Aorta (tissue), 5 donors: ENCODE data around the gene EDNRB. TPM values are rescaled to one million over a fixed set of nuclear protein-coding genes. Genes with fewer than 3 reads are reported as not detected.
"Not testable (repeated sequence)": the region's sequence is repeated elsewhere in the genome, so short reads cannot be mapped to it uniquely, and the experiment has no call there.

Source experiments
- ATAC-seq: fragments of 200-7000 bp; cut with Tn5 transposase; one replicate; pipeline ENCODE4 v1.9.1; 2022; ENCODE audit warnings: moderate library complexity; ENCODE audit not compliant: low FRiP score
- DNase-seq, 2 donors: peaks; one replicate each; pipeline ENCODE4 v3.0.0-alpha.2; 2020
- H3K27ac ChIP-seq, 2 donors: one replicate each; pipeline ENCODE4 v1.5.1; 2013; ENCODE audit warnings: low read length in 2 of 2, mild to moderate bottlenecking in 2 of 2, moderate library complexity in 2 of 2, control low read depth in 1 of 2, inconsistent platforms in 1 of 2, low read depth in 1 of 2
- H3K27me3 ChIP-seq, 2 donors: one replicate each; pipeline ENCODE4 v1.6.1; 2013; ENCODE audit warnings: control low read depth in 1 of 2, low read length in 1 of 2, mild to moderate bottlenecking in 1 of 2, moderate library complexity in 1 of 2; ENCODE audit not compliant: insufficient read depth in 2 of 2, control insufficient read depth in 1 of 2
- H3K36me3 ChIP-seq, 2 donors: one replicate each; pipeline ENCODE4 v1.6.1; 2013; ENCODE audit warnings: control low read depth in 1 of 2, low read length in 1 of 2, mild to moderate bottlenecking in 1 of 2; ENCODE audit not compliant: insufficient read depth in 2 of 2, control insufficient read depth in 1 of 2
- H3K4me1 ChIP-seq, 2 donors: one replicate each; pipeline ENCODE4 v1.6.1; 2013; ENCODE audit warnings: low read length in 2 of 2, control low read depth in 1 of 2, mild to moderate bottlenecking in 1 of 2, moderate library complexity in 1 of 2; ENCODE audit not compliant: insufficient read depth in 2 of 2, control insufficient read depth in 1 of 2
- H3K4me3 ChIP-seq, 2 donors: one replicate each; pipeline ENCODE4 v1.5.1; 2013; ENCODE audit warnings: low read length in 2 of 2, control low read depth in 1 of 2, mild to moderate bottlenecking in 1 of 2
- H3K9me3 ChIP-seq: one replicate; pipeline ENCODE4 v1.6.1; 2013; ENCODE audit warnings: mild to moderate bottlenecking, low read length; ENCODE audit not compliant: control insufficient read depth
- WGBS, 2 donors: extraction: QIAGEN DNeasy Blood & Tissue Kit; methylation state at CpG; one replicate each; pipeline ENCODE4 v1.1.7; 2013; 5-methylcytosine and 5-hydroxymethylcytosine counted together
- intact Hi-C, 2 donors: fragments of 100-400 bp; cut with DNase I; formaldehyde crosslinking; loops; one replicate each; pipeline versions ENCODE4 v1.14.2 to v1.15.0; 2022
- polyA plus RNA-seq, 2 donors: library from polyadenylated mRNA; stranded (reverse); fragments of 200-250 nt; gene quantifications; one replicate each; pipeline ENCODE4 v1.2.3, GENCODE V29; 2013
- total RNA-seq, 2 donors: library from RNA; stranded (reverse); fragmentation: NEBNext Ultra II Directional; extraction: Animal tissue kit (Norgen Biotek cat#: 25700); gene quantifications; one replicate each; pipeline ENCODE4 v1.2.1, GENCODE V29; 2021
- donor health status: healthy with polysubstance abuse.
- donor health status: Bipolar disorder and iron deficiency.
- donor health status: DM: no; HTN: no; CAD: no.
- donor health status: DM: no; HTN: no; CAD: no.
- donor health status: DM: yes; HTN: yes; CAD: no.

Gene EDNRB
- total and polyA plus RNA-seq, 4 donors = 0.50 to 39.9 (median 9.9) TPM

DNA sequence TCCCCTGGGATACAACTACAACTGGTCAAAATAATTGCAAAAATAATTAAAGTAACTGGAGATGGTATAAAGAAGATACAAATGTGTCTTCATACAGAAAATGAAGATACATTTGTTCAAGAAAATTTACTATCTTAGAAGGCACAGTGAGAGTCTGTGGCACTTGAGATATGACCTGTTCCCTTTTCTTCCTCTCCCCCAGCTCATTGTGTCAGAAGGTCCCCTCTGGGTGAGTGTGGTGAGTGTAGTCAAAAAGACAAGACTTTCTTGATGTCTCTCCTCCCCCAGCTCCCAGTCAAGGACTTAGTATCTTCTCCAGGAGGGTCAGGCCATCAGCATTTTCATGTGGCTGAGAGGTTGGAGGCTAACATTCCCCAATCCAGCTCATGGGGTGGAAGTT, 51.7 kb downstream of the EDNRB start:
- H3K4me3 ChIP-seq = no peak overlapping the region
- H3K9me3 ChIP-seq = no peaks in the 10 kb centered on the region
- intact Hi-C loops = no loop called here
- no peak for DNase-seq
- no peak overlapping the region for H3K27ac ChIP-seq
- no peak for ATAC-seq
- H3K36me3 ChIP-seq = no peaks in the 10 kb centered on the region
- H3K27me3 ChIP-seq = no peaks in the 10 kb centered on the region
- no peaks in the 10 kb centered on the region for H3K4me1 ChIP-seq

DNA sequence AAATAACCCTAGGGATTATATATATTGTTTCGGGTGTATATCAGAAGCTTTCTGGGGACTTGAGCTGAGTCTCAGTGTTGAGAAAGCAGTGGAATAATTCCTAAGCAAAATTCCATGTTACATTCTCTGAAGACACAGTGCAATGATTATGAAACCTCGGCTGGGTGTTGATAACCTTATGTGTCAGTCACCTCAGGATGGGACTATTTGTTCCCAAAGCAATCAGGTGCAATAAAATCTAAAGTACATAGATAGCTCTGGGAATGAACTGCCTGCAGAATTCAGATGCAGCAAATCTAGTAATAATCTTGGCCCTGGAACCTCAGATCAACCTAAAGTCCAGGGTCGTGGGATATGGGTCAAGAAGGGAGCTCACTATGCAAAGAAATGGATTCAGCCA, 53.0 kb downstream of the EDNRB start:
- no peak for ATAC-seq
- WGBS, 2 donors = 63 to 69% methylated on average over 3 of the region's 3 CpGs
- intact Hi-C loops = no loop called here

DNA sequence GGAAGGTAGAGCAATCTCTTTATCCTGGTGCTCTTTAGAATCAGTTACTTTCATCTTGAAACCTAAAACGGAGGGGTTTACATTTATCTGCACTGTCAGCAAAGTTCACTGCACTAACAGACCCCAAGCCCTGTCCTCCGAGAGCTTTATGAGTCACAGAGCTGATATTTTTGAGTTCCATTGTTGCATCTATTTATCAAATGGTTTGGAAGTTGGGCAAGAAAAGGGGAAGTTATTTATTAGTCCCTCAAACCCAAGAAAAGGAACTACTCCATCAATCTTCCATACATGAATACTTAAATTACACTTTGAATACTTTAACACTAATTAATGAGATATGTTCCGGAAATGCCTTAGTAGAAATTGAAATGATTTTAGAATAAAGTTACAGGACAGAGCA, 55.5 kb downstream of the EDNRB start:
- DNase-seq (no peak), ATAC-seq (no peak)
- H3K4me3 ChIP-seq = no peak overlapping the region
- H3K36me3 ChIP-seq = no peaks in the 10 kb centered on the region
- H3K4me1 ChIP-seq = no peaks in the 10 kb centered on the region
- H3K27me3 ChIP-seq = no peaks in the 10 kb centered on the region
- no peaks in the 10 kb centered on the region for H3K9me3 ChIP-seq
- H3K27ac ChIP-seq = no peak overlapping the region
- 28 to 41% methylated on average over 3 of the region's 3 CpGs for whole genome bisulfite sequencing, 2 donors
- intact Hi-C loops = no loop called here

More for the DNA sequence above, 53.0 kb downstream of the EDNRB start:
- no peak for DNase-seq
- Histone ChIP-seq H3K27ac (no peak overlapping the region), H3K27me3 (no peaks in the 10 kb centered on the region), H3K9me3 (no peaks in the 10 kb centered on the region), H3K36me3 (no peaks in the 10 kb centered on the region), H3K4me1 (no peaks in the 10 kb centered on the region), H3K4me3 (no peak overlapping the region)

DNA sequence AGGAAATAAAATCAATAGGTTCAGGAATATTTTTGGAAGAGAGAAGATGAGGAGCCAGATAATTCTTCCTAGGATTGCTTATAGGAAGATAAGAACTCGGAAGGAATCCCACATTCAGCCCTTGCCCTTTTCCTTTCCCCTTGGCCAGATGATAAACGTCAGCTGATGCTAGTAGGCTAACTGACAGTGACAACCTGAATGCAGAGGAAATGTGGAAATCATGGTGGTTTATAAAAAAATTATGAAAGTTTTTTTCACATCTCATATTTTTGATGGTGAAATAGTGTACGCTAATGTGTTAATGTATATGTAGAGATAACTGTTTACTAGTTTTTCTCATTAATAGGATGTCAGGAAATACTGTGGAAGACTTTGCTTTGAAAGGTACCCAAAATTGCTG, 56.9 kb downstream of the EDNRB start:
- no peak overlapping the region for H3K4me3 ChIP-seq
- no peaks in the 10 kb centered on the region for H3K4me1 ChIP-seq
- H3K27me3 ChIP-seq = no peaks in the 10 kb centered on the region
- no peaks in the 10 kb centered on the region for H3K36me3 ChIP-seq
- 52% methylated on average over 3 of the region's 3 CpGs for WGBS, 2 donors
- no peak for DNase-seq
- no peak overlapping the region for H3K27ac ChIP-seq
- H3K9me3 ChIP-seq = no peaks in the 10 kb centered on the region
- intact Hi-C loops = no loop called here
- ATAC-seq = no peak

DNA sequence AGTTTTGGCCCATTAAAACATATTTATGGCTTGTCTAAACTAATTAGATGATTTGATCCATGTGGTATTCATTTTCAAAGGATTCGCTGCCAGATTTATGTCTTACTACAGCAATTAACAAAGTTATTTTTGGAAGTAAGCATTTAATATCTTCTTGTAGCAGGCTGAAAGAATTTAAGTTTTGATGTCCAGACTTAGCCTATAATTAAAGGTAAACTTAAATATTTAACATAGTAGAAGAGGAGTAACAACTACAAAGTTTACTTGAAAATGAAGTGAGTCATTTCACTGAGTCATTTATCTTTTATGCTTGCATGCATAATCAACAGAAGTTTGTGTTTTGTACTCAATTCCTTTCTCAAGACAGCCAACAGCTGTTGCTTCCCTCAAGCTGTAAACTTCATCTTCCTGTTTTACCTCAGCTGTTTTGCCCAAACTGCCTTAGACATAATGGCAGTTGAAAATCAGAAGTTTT, 58.1 kb downstream of the EDNRB start:
- Histone ChIP-seq H3K36me3 (no peaks in the 10 kb centered on the region), H3K4me3 (no peak overlapping the region), H3K9me3 (no peaks in the 10 kb centered on the region), H3K27ac (no peak overlapping the region), H3K4me1 (no peaks in the 10 kb centered on the region), H3K27me3 (no peaks in the 10 kb centered on the region)
- intact Hi-C loops = no loop called here
- no peak for ATAC-seq
- DNase-seq = no peak
- 56 to 71% methylated on average over 1 of the region's 1 CpG for WGBS, 2 donors

DNA sequence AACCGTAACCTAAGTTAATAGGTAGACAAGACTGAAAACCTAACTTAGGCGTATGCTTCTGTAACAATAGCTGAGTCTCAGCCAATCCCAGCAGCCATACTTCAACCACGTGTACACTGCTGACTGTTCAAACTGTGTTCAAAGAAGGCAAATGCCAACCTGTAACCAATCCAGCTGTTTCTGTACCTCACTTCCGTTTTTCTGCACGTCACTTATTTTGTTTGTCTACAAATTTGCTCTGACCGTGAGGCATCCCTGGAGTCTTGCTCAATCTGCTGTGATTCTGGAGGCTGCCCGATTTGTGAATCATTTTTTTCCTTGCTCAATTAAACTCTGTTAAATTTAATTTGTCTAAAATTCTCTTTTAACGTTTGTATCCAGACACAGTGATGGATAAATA, 59.2 kb downstream of the EDNRB start:
- no peak overlapping the region for H3K27ac ChIP-seq
- 72 to 73% methylated on average over 8 of the region's 8 CpGs for WGBS, 2 donors
- no peak overlapping the region for H3K4me3 ChIP-seq
- H3K4me1 ChIP-seq = no peaks in the 10 kb centered on the region
- no peaks in the 10 kb centered on the region for H3K36me3 ChIP-seq
- no peak for ATAC-seq
- DNase-seq = no peak
- no peaks in the 10 kb centered on the region for H3K27me3 ChIP-seq
- H3K9me3 ChIP-seq = no peaks in the 10 kb centered on the region
- intact Hi-C loops = no loop called here

DNA sequence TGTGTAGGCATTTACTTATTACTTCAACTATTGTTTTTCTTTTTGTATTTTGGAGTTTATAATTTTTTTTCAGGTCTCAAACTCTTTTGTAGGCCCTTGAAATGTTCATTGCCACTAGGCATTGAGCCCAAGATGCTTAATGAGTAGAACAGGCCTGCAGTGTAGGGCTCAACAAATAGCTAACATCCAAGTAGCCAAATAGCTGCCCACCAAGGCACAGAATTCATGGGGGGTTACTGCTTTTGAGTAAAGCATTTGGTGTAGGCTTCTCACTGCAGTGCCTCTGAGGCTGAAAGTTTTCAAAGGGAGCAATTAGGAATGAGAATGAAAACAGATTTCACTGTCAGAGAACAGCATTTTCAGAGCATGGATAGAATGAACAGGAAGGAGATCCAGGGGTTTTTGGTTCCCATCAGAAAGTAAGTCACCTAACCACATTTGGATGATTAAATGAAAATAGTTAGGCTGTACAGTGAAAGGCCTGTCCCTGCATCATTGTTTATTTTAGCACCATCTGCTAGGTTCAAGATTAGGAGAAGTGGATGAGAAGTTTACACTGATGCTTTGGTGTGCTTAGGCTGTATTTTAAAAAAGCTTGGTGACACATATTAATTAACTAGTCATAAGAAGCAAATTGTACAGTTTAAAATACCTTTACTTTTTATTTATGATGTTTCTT, 61.0 kb downstream of the EDNRB start:
- DNase-seq (no peak), ATAC-seq (no peak)
- H3K27me3 ChIP-seq = no peaks in the 10 kb centered on the region
- H3K9me3 ChIP-seq = no peaks in the 10 kb centered on the region
- intact Hi-C loops = no loop called here
- no peak overlapping the region for H3K4me3 ChIP-seq
- no peaks in the 10 kb centered on the region for H3K36me3 ChIP-seq
- H3K4me1 ChIP-seq = no peaks in the 10 kb centered on the region
- H3K27ac ChIP-seq = no peak overlapping the region

DNA sequence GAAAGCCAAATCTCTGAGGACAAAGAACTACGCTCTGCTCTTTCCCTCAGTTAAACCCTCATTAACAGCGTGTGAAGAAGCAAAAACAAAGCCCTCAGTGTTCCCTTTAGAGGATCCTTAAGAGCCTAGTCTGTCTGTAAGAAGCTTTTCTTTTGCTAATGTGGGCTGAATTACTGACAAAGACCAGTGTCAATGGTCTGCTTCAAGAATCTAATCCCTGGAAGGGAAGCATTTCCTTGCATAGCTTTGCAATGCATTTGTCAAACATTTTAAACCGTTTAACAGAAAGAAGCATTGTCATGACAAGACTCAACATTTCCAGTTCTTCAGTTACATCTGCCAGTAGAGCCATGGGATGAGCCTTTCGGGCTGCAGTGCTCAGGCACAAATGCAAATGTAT, 64.9 kb downstream of the EDNRB start:
- Histone ChIP-seq H3K36me3 (no peaks in the 10 kb centered on the region), H3K27me3 (no peaks in the 10 kb centered on the region), H3K4me1 (no peaks in the 10 kb centered on the region), H3K4me3 (no peak overlapping the region), H3K9me3 (no peaks in the 10 kb centered on the region), H3K27ac (no peak overlapping the region)
- DNase-seq (no peak), ATAC-seq (no peak)
- 24 to 30% methylated on average over 4 of the region's 4 CpGs for WGBS, 2 donors
- intact Hi-C loops = no loop called here

DNA sequence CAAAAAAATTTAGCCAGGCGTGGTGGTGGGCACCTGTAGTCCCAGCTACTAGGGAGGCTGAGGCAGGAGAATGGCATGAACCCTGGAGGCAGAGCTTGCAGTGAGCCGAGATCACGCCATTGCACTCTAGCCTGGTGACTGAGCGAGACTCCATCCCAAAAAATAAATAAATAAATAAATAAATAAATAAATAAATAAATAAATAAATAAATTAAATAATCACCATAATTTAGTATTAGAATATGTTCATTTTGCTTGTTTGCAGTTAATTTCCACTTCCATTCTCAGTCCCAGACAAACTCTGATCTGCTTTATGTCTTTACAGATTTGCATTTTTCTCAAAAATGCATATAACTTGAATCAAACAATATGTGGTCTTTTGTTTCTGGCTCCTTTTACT, 70.6 kb downstream of the EDNRB start:
- H3K36me3 ChIP-seq, ATAC-seq, H3K4me3 ChIP-seq, H3K27me3 ChIP-seq, H3K27ac ChIP-seq, DNase-seq, H3K9me3 ChIP-seq, H3K4me1 ChIP-seq, intact Hi-C loops: not testable (repeated sequence)
- 94 to 95% methylated on average over 4 of the region's 4 CpGs for WGBS, 2 donors
